Keratinocyte (primary cell): ENCODE data around the gene KLF7. TPM values are rescaled to one million over a fixed set of nuclear protein-coding genes. Genes with fewer than 3 reads are reported as not detected.

Experiments used
- DNase-seq: peaks from one replicate; pipeline ENCODE4 v3.0.0-alpha.2; 2011; ENCODE audit warnings: low read depth, missing footprints, low spot score
- FAIRE-seq: peaks from 2 replicates; lab custom pipeline; 2011; peaks lifted over from hg19 to GRCh38; lab: Jason Lieb, UNC
- H2AFZ ChIP-seq: 2 replicates; pipeline ENCODE4 v1.6.0; 2012; ENCODE audit warnings: low read length, control low read depth, inconsistent platforms; ENCODE audit not compliant: control insufficient read depth
- H3K27ac ChIP-seq: 2 replicates; pipeline ENCODE4 v1.5.1; 2011; ENCODE audit warnings: low read length; ENCODE audit not compliant: control insufficient read depth, insufficient read depth
- H3K27me3 ChIP-seq: 3 replicates; pipeline ENCODE4 v1.6.0; 2011; ENCODE audit warnings: low read length; ENCODE audit not compliant: control insufficient read depth, insufficient read depth; ENCODE audit errors: extremely low read depth
- H3K36me3 ChIP-seq, 2 experiments: 2 replicates in 1 of 2; 3 replicates in 1 of 2; pipeline ENCODE4 v1.5.1; 2011; ENCODE audit warnings: low read length in 2 of 2, mild to moderate bottlenecking in 1 of 2; ENCODE audit not compliant: control insufficient read depth in 2 of 2, insufficient read depth in 2 of 2; ENCODE audit errors: extremely low read depth in 1 of 2
- H3K4me1 ChIP-seq: 3 replicates; pipeline ENCODE4 v1.5.1; 2011; ENCODE audit warnings: low read length; ENCODE audit not compliant: control insufficient read depth, insufficient read depth; ENCODE audit errors: extremely low read depth
- H3K4me2 ChIP-seq: 3 replicates; pipeline ENCODE4 v1.6.0; 2011; ENCODE audit warnings: low read depth, low read length; ENCODE audit not compliant: control insufficient read depth, insufficient read depth; ENCODE audit errors: extremely low read depth
- H3K4me3 ChIP-seq, 3 experiments: fragments of 200-600 bp in 1 of 3; sonication (generic) in 1 of 3; 2 replicates in 2 of 3; 3 replicates in 1 of 3; pipeline ENCODE4 v1.5.1; 2011 to 2016; ENCODE audit warnings: low read length in 3 of 3, mild to moderate bottlenecking in 3 of 3, control low read depth in 2 of 3, inconsistent platforms in 1 of 3, low read depth in 1 of 3, mixed read lengths in 1 of 3, mixed run types in 1 of 3, moderate library complexity in 1 of 3; ENCODE audit not compliant: control insufficient read depth in 2 of 3, insufficient read depth in 2 of 3; ENCODE audit errors: extremely low read depth in 1 of 3
- H3K79me2 ChIP-seq: 2 replicates; pipeline ENCODE4 v1.6.0; 2012; ENCODE audit warnings: low read length; ENCODE audit not compliant: control insufficient read depth, insufficient read depth
- H3K9ac ChIP-seq: 3 replicates; pipeline ENCODE4 v1.6.0; 2011; ENCODE audit warnings: low read length; ENCODE audit not compliant: control insufficient read depth, insufficient read depth; ENCODE audit errors: extremely low read depth
- H3K9me1 ChIP-seq: 3 replicates; pipeline ENCODE4 v1.6.0; 2011; ENCODE audit warnings: low read length; ENCODE audit not compliant: control insufficient read depth, insufficient read depth; ENCODE audit errors: extremely low read depth
- H3K9me3 ChIP-seq: 2 replicates; pipeline ENCODE4 v1.5.1; 2012; ENCODE audit warnings: low read depth, low read length; ENCODE audit not compliant: control insufficient read depth
- H4K20me1 ChIP-seq: 3 replicates; pipeline ENCODE4 v1.6.0; 2011; ENCODE audit warnings: low read length; ENCODE audit not compliant: control insufficient read depth, insufficient read depth; ENCODE audit errors: extremely low read depth
- EZH2 ChIP-seq: IDR thresholded peaks from one replicate; pipeline ENCODE4 v1.6.1; 2012; ENCODE audit warnings: inconsistent platforms, mild to moderate bottlenecking, low read length, moderate library complexity
- dilution Hi-C: fragments of 300-500 bp; cut with MboI; formaldehyde crosslinking; loops from one replicate; pipeline ENCODE4 v1.7.0; 2020; ENCODE audit warnings: low sequenced_read_pairs; ENCODE audit not compliant: extremely low pct_ligation_motif_present
- polyA plus RNA-seq, 5 experiments: library from polyadenylated mRNA; depleted of rRNA in 3 of 5; stranded (reverse) in 3 of 5; stranded (forward) in 1 of 5; unstranded in 1 of 5; fragments of >200 nt; gene quantifications; 1 replicate in 1 of 5; 2 replicates in 3 of 5; 3 replicates in 1 of 5; pipeline versions ENCODE4 v1.2.1 to v1.2.3, GENCODE V29; 2011 to 2012; ENCODE audit warnings: missing spikeins in 2 of 5, low read depth in 1 of 5, low replicate concordance in 1 of 5
- TF ChIP-seq, protein P1 (sequence below), 3 experiments: IDR thresholded peaks in 1 of 3; conservative IDR thresholded peaks in 1 of 3; optimal IDR thresholded peaks in 1 of 3; 2 replicates in 2 of 3; 3 replicates in 1 of 3; pipeline versions ENCODE3 to v1.5.1; 2011; ENCODE audit warnings: low read length in 3 of 3, mild to moderate bottlenecking in 3 of 3, moderate library complexity in 2 of 3, control low read depth in 1 of 3, inconsistent platforms in 1 of 3; ENCODE audit not compliant: insufficient read depth in 2 of 3; ENCODE audit errors: extremely low read depth in 1 of 3

The KLF7 gene
- polyA plus RNA-seq, 1 donor (not counting 4 experiments of a cell fraction or from before 2014, with no cell fraction given): 44.7 TPM

DNA sequence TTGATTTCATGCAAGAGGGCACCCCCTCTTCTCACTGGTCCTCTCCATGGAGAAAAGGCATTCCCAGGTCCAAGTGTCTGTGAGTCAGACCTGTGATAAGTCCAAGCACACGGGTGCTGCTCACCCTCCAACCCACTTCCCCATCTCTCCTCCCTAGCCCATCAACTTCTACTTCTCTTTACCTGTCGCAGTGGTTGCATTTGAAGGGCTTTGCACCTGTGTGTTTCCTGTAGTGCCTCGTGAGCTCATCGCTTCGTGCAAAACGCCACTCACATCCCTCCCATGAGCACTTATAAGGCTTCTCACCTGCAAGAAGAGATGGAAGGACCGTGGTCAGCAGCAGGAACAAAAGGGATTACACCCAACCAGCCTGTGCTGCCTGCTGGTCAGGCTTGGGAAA is 77.5 kb downstream of the KLF7 start:
- peaks cover 5% of the 10 kb centered on the region for H4K20me1 ChIP-seq
- FAIRE-seq (no peak), DNase-seq (no peak)
- TF ChIP-seq, protein P1, sequence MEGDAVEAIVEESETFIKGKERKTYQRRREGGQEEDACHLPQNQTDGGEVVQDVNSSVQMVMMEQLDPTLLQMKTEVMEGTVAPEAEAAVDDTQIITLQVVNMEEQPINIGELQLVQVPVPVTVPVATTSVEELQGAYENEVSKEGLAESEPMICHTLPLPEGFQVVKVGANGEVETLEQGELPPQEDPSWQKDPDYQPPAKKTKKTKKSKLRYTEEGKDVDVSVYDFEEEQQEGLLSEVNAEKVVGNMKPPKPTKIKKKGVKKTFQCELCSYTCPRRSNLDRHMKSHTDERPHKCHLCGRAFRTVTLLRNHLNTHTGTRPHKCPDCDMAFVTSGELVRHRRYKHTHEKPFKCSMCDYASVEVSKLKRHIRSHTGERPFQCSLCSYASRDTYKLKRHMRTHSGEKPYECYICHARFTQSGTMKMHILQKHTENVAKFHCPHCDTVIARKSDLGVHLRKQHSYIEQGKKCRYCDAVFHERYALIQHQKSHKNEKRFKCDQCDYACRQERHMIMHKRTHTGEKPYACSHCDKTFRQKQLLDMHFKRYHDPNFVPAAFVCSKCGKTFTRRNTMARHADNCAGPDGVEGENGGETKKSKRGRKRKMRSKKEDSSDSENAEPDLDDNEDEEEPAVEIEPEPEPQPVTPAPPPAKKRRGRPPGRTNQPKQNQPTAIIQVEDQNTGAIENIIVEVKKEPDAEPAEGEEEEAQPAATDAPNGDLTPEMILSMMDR (optimal IDR thresholded peaks at IDR 0.05 in 1 of 3, IDR thresholded peaks at IDR 0.05 in 1 of 3, conservative IDR thresholded peaks at IDR 0.05 in 1 of 3; ENCODE audit: extremely low read depth in 1 of 3, insufficient read depth in 2 of 3, low read length in 3 of 3): no peak
- TF ChIP-seq EZH2: no peak
- no peaks in the 10 kb centered on the region for H3K9me3 ChIP-seq
- no peak overlapping the region for H3K9ac ChIP-seq
- peaks cover 74% of the 10 kb centered on the region for H3K79me2 ChIP-seq
- no peaks in the 10 kb centered on the region for H3K9me1 ChIP-seq
- H3K27ac ChIP-seq: no peak overlapping the region
- H2AFZ ChIP-seq: no peak overlapping the region
- no peak overlapping the region for H3K4me2 ChIP-seq
- no peak overlapping the region for H3K4me3 ChIP-seq
- dilution Hi-C loops: no loop called here
- no peaks in the 10 kb centered on the region for H3K4me1 ChIP-seq
- no peaks in the 10 kb centered on the region for H3K27me3 ChIP-seq
- peaks cover 23 to 53% of the 10 kb centered on the region in 2 experiments for H3K36me3 ChIP-seq

DNA sequence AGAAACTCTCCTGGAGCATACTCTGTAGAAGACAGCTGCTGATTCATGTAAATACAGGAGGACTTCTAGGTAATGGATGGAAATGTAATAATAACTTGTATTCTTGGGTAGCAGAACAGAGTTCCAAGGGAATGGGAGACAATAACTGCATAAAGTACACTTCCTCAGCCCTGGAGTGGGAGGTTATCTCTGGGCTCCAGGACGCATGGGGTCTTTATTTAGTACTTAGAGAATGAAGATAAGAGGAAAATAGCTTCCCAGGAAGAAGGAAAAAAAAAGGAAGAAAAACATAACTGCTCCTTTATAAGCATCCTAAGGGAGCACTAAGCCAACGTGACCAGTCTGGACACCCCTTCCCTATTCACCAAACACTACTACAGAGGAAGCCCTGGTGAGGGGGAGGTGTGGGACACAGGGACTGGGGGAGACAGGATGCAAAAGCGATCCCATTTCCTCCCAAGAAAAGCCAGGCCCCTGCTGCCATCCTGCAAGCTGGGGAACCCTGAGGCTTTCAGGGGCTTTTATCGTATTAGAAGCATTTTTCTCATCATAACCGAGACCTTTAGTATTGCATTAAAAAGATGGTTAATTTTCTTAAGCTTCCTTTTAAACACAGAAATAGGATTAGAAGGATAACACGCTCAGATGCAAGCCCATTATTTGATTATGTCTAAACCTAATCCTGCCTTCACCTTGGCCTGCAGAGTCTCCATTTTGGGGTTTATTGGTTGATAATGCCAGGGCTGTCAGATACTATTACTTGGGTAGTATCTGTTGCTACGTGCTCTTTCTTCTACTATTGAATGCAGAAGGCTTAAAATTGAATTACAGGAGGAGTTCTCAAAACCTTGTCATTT is 78.5 kb downstream of the KLF7 start:
- H3K36me3 ChIP-seq: peaks cover 22 to 55% of the 10 kb centered on the region in 2 experiments
- H3K9me3 ChIP-seq: no peaks in the 10 kb centered on the region
- H3K4me1 ChIP-seq: no peaks in the 10 kb centered on the region
- dilution Hi-C loops: no loop called here
- H3K9me1 ChIP-seq: peaks cover under 1% of the 10 kb centered on the region
- no peak for TF ChIP-seq EZH2
- TF ChIP-seq, protein P1 (optimal IDR thresholded peaks at IDR 0.05 in 1 of 3, IDR thresholded peaks at IDR 0.05 in 1 of 3, conservative IDR thresholded peaks at IDR 0.05 in 1 of 3; ENCODE audit: extremely low read depth in 1 of 3, insufficient read depth in 2 of 3, low read length in 3 of 3): no peak
- H3K9ac ChIP-seq: no peak overlapping the region
- H3K79me2 ChIP-seq: peaks cover 67% of the 10 kb centered on the region
- no peak overlapping the region for H3K4me3 ChIP-seq
- H3K27me3 ChIP-seq: no peaks in the 10 kb centered on the region
- peaks cover 5% of the 10 kb centered on the region for H4K20me1 ChIP-seq
- H2AFZ ChIP-seq: no peak overlapping the region
- no peak for DNase-seq
- H3K4me2 ChIP-seq: no peak overlapping the region
- no peak overlapping the region for H3K27ac ChIP-seq
- FAIRE-seq: no peak
